ENCODE measurements around the gene MRPL28.
A peak's percentile ranks its signal among the peaks of the same experiment; 100 is the strongest.
"Not testable (repeated sequence)": the region's sequence is repeated elsewhere in the genome, so short reads cannot be mapped to it uniquely, and the experiment has no call there.

MRPL28 gene

DNA sequence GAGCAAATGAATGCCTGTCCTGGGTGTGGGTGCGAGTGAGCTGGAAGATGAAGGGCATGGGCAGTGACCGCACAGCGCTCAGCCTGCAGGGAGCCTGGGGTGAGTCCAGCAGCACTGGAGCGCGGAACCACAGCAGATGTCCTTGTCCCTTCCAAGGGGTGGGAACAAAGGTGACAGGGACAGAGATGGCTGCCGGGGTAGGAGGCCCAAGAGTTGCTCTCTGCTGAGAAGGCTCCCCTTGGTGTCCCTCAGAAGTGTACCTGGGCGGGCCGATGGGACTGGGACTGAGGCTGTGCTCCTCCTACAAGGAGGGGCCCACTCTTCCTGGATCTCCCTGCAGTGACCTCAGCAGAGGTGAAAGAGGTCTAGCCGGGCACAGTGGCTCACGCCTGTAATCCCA is 19.0 kb upstream of the MRPL28 start:
- DNase-seq, result no peak

DNA sequence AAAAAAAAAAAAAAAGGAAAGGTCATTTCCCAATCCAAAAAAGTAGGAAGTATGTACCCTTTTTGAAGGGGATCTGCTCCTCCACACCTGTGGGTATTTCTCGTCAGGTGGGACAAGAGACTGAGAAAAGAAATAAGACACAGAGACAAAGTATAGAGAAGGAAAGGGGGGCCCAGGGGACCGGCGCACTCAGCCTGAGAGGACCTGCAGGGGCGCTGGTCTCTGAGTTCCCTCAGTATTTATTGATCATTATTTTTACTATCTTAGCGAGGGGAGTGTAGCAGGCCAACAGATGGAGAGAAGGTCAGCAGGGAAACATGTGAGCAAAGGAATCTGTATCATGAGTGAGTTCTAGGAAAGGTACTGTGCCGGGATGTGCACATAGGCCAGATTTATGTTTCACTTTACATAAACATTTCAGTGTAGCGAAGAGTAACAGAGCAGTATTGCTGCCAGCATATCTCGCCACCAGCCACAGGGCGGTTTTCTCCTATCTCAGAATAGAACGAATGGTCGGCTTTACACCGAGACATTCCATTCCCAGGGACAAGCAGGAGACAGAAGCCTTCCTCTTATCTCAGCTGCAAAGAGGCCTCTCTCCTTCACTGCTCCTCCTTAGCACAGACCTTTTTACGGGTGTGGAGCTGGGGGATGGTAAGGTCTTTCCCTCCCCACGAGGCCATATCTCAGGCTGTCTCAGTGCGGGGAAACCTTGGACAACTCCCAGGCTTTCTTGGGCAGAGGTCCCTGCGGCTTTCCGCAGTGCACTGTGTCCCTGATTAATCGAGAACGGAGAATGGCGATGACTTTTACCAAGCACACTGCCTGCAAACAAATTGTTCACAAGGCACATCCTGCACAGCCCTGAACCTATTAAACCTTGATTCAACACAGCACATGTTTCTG is 17.7 kb upstream of the MRPL28 start:
- not testable (repeated sequence) for DNase-seq

DNA sequence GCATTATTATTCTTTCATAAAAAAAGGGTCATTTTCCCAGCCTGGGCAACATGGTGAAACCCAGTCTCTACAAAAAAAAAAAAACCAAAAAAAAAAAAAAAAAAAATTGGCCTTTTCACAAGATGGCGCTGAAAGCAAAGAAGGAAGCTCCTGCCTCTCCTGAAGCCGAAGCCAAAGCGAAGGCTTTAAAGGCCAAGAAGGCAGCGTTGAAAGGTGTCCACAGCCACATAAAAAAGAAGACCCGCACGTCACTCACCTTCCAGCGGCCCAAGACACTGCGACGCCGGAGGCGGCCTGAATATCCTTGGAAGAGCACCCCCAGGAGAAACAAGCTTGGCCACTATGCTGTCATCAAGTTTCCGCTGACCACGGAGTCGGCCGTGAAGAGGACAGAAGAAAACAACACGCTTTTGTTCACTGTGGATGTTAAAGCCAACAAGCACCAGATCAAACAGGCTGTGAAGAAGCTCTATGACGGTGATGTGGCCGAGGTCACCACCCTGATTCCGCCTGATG is 16.4 kb upstream of the MRPL28 start:
- no peak for DNase-seq

DNA sequence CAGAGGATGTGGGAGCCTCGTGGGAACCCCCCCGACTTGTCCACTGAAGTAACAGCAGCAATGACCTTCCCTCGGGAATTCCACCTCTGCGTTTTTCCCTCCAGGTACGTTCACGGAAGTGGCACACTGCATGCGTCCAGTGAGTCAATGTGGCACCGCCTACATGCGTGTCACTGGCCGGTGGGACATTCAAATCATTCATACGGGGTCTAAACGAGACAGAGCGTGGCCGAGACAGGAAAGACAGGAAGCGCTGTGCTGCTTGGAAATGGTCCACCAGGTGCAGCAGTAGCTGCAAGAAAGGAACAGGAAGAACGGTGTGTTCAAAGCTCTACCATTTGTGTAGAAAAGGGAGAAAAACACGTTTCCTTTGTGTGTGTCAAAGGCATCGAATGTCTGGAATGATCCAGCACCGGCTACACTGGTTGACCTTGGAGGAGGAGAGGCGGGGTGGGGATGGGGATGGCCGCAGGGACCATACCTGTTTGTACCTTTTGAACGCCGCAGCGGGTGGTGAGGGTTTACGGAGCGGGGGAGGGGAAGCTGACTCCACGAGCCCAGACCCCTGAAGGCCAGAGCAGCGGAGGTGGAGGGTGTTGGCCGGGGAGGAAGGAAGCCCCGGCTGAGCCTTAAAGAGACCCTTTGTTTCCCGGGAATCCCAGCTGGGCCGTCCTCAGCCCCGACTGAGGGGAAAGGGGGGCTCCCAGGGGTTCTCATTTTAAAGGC is 13.2 kb upstream of the MRPL28 start:
- peak; percentile 43 for DNase-seq

DNA sequence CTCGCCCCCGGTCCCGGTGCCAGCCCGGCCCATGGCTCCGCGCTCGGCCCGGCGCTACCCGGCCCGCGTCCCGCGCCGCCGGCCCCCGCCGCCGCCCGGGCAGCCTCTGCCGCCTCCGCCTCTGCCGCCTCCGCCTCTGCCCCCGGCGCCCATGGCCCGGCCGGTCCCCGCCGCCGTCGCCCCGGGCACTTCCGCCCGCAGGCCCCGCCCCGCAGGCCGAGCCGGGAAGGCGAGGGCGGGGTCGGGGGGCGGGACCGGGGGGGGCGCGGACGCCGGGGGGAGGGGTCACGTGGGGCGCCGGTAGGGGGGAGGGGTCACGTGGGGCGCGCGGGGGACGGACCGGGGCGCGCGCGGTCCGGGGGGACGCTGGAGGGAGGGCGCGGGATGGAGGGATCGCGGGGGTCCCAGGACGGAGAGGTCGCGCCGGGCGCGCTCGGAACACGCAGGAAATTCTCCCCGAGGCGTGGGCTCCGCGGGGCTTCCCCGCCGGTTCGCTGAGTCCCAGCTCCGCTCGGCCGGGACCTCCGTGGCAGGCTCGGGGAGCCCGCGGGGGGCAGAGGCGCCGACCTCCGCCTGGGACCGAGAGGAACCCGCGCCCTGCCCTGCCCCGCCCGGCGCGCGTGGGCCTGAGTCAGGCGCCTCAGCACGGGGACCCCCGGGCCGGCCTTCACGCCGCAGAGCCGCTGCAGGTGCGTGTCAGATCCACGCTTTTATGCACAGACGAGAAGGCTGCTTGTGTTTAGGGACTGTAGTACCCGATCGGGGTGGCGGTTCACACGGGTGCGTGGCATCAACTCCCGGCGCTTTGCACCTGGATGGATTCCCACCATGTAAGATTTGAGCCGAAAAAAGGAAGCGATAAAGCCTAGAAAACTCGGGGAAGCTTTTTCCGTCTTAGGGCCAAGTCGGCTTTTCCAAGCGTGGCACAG is 11.7 kb upstream of the MRPL28 start, which contains the start of gene PGAP6:
Gene PGAP6 (minus strand): TSS at position 190 of the 929 bp plus-strand sequence. CDS start 157 bp downstream, at position 33.
- DNase-seq, result no peak

DNA sequence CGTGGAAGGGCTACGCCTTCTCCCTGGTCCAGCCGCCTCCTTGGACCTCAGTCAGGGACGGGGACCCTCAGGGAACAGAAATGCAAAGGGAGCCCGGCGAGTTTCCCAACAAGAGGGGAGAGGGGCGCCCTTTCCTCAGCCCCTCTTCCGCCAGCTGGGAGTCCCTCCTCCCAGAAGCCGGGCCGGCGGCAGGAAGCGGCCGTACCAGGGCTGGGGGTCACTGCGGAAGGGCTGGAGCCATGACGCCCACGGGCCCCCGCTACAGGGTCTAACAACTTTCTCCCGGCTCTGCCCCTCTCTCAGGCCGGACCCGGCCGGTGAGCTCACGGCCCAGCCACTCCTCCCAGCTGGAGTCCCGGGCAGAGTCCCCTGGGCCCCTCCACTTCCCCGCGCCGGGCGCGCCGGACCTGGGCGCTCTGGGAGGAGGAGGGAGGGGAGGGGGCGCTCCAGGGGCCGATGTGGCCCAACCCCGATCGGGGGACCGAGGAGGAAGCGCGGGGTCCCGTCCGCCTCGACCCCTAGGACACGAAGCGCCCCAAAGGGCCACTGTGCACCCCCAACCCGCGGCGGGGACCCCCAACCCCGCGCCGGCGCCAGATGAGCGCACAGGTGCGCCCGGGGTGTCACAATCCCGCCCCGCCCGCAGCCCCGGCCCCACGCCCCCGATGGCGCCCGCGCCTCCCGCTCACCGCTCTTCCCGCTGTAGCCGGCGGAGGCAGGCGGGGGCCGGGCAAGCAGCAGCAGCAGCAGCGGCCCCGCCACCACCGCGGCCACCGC is 10.9 kb upstream of the MRPL28 start:
- no peak for DNase-seq

DNA sequence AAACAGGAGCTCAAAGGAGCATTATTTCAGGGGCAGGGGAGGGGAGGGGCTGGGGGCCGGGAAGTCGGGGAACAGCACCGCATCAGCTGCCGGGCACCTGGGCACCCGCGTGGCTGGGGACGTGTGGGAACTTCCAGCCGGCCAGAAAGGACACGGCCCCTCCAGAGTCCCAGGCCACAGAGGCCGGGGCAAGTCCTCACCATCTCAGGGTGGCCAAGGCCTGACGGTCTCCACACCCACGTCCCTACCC is 10.3 kb upstream of the MRPL28 start:
- DNase-seq, result no peak

DNA sequence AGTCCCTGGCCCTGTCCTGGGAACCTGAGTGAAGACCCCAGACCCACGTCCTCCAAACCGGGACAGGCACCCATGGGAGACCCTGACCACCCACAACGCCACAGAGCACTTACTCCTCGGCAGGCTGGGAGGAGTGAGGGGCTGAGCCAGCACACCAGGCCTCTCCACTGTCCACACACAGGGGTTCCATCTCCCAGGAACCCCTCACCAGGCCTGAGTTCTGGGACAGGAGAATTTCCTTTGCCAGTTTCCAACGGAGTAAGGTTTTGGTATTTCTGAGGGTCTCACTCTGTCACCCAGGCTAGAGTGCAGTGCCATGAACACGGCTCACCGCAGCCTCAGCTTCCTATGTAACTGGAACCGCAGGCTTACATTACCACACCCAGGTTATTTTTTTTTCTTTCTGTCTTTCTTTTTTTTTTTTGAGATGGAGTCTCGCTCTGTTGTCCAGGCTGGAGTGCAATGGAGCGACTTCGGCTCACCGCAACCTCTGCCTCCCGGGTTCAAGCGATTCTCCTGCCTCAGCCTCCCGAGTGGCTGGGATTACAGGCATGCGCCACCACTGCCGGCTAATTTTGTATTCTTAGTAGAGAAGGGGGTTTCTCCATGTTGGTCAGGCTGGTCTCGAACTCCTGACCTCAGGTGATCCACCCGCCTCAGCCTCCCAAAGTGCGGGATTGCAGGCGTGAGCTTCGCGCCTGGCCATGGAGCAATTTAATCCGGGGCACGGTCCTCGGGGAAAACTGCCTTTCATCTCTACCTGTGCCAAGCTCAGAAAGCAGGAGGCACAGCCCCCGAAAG is 9.8 kb upstream of the MRPL28 start:
- DNase-seq, result no peak

DNA sequence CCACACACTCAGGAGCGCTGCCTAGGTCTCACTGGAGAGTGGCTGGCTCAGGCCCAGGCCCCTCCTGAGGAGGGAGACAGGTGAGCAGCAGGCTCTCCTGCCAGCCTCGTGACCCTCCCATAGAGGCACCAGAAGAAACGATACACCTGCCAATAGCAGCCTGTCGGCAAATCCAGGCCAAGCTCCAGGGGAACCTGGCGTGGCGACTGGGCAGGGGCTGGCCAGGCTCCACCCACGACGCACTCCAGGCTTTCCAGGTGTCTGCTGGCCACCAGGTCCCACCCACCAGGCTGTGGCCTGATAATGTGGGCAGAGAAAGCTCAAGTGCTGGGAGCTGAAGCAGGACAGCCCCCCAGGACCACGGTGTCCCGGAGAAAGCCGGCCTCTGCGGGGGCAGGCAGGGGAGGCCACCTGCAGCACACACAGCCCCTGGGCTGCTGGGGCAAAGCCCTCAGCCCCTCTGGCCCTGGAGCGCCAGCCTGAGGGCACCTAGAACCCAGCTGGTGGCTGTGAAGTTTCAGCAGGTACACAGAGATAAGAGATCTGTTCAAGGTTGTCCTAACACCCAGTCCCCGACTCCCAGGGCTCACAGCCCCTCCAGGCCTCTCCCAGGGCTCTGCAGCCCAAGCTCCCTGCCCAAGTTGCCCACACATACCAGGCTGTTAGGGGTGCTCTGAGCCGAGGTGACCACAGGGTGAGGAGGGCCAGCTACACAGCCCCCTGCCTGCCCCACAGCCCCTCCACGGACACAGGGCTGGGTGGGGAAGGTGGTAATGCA is 9.0 kb upstream of the MRPL28 start:
- peak; percentile 84 for DNase-seq

DNA sequence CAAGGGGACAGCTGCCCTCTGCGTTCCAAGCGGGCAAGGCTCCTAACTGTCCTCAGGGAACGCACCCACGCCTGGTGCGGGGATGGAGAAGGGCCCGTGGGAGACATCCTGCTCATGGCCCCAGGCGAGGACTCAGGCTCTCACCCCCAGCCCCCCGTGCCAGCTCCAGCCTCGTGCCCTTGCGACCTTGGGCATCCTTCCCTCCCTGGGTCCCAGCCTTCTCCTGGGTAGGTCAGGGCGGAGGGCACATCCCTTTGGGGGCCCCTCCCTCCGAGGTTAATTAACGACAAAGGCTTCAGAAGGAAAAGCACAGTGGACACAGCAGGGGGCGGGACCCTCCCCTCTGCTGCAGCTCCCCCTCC is 8.5 kb upstream of the MRPL28 start:
- no peak for DNase-seq

DNA sequence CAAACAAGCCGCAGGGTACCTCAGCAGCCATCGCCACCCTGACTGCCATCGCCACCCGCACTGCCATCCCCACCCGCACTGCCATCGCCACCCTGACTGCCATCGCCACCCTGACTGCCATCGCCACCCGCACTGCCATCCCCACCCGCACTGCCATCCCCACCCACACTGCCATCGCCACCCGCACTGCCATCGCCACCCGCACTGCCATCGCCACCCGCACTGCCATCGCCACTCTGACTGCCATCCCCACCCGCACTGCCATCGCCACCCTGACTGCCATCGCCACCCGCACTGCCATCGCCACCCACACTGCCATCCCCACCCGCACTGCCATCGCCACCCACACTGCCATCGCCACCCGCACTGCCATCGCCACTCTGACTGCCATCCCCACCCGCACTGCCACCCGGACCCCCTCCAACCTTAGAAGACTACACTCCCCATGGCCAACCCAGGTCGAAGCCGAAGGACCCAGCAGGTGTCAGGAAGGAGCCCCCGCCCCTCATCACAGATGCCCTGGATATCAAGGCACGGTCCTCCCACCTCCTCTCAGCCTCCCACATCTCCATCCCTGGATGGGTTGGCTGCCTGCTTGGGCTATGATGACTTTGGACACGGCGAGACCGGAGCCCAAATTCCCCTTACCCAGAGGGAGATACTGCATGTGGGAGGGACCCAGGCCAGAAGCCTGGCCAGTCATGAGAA is 7.9 kb upstream of the MRPL28 start:
- not testable (repeated sequence) for DNase-seq

DNA sequence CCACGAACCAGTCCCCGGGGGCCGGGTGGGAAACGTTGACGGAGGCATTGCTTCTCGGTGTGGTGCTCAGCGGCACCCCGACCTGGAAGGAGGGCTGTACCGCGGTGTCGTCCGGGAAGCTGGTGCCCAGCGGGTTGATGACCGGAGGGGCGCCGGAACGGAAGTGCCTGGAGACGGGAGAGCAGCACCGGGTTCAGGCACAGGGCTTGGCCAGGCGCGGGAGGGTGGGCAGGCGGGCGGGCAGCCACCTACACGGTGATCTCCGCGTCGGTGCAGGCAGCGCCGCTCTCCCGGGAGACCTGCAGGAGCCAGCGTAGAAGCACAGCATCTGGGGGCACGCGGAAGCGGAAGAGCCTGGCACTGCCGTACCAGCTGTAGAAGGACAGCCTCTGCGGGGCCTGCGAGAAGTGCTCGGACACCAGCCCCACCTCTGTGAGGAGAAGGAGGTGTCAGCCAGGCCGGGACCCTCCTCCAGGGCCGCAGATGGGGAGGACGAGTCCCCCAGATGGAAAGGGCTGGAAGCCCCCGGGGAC is 7.1 kb upstream of the MRPL28 start:
- DNase-seq, result no peak

DNA sequence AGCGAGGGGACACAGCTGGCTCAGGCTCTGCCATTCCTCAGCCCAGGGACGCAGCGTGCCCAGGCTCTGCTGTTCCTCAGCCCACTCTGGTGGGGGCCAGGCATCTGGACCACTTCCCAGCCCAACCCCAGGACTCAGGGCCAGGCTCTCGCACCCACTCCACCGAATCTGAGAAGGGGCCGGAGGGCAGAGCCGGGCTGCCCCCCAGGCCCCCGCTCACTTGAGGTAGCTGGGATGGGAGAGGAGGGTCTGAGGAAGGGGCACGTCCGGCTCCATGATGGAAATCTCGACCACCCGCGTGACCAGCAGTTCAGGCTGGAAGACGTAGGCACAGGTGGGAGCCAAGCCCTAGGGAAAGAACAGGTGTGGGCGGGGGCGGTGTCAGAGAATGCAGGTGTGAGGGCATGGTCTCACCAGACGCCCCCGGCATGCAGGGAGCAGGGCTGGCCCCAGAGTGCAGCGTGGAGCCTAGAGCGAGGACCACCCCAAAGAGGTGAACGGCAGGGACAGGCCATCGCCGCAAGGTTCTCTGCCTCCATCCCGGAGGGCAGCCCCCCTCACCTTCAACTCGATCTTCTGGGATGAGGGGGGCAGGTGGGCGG is 6.6 kb upstream of the MRPL28 start:
- no peak for DNase-seq

DNA sequence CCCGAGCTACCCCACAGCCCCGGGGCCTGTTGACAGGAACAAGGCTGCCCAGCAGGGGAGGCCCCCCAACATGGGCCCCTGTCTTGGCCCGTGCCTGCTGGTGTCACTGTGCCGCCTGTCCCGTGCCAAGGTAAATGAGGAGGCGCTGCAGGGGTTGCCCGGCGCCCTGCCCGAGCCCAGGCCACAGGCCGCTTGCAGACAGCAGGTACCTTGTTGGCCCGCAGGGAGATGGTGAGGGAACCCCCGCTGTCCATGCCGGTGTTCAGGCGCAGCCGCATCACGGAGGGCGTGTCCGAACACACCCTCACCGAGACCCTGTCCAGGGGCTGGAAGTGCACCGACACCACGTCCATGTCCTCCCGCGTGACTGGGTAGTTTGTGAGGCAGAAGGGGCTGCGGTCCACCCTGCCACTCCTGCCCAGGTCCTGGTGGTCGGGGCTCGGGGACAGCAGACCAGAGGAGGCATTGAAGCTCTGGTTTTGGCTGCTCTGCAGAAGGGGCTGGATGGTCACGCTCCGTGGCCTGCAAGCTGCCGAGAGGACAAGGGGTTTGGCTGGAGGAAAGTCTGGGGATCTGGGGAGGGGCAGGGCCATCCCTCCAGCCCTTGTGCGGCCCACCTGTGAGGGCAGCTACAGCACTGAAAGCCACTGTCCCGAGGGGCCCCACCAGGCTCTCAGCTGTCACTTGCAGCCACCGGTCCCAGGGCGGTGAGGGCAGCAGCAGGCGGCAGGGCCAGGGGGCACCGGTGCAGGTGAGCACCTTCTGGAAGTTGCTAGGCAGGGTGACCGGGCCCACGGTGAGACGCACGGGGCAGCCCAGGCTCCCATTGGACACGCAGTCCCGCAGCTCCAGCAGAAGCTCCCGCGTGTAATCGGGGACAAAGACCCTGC is 5.8 kb upstream of the MRPL28 start:
- no peak for DNase-seq

DNA sequence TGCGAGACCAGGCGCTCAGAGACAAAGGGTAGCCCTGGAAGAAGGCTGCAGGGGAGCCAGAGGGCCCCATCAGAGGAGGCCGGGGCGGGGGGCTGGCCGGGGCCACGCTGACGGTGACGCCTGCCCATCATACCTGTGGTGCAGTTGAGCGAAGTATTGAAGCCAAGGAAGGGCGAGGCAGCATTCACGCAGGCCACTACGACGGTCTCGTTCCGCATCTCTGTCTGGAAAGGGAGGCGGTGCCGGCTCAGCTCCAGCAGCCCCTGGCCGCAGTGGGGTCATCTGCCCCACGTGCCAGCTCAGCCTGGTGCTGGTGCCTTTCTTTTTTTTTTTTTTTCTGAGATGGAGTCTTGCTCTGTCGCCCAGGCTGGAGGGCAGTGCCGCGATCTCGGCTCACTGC is 4.9 kb upstream of the MRPL28 start:
- no peak for DNase-seq

DNA sequence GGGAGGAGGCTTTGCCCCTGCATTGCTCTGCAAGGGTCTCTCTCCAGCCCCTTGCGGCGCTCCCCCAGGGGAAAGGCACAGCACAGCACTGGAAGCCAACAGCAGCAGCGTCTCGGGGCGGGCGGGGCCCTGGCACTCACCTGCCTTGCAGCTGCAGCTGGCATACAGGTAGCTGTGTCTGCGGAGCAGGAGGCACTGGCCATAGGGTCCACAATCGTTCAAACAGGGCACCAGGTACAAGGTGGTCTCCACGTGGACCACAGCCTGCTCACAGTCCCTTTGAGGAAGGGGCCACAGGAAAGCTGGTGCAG is 4.2 kb upstream of the MRPL28 start:
- DNase-seq, result no peak

DNA sequence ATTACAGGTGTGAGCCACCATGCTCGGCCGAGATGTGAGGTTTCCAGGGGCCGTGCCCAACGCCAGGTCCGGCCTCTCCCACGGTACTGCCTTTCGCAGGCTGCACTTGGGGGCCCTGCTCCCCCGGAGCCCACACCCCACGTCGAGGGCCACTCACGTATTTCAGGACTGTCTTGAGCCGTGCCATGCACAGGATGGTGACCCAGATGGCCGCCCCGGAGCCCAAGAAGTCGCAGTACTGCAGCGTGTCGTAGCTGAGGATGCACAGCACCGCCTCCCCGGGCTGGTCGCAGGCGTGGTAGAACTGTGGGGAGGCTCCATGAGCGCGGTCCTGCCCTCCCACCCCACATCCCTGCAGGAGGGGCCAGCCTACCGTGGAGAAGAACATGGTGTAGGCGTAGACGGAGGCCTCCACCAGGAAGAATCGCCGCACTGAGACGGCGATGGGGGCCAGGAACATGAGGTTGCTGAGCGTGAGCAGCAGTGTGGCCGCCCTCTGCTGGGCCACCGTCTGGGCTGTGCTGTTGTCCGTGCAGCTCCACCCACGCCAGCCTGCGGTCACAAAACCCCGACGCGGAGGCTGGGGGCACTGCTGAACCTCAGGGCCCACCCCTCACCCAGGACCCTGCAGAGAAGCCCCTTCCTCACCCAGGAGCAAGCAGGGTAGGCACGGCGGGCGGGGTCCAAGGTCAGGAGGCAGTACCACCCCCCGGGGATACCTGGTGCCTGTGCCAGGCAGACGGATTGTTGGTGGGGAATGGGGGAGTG is 3.7 kb upstream of the MRPL28 start:
- DNase-seq, result no peak

Measured in NCI-H526 treated with DMSO at 0.1 percent for 48 hours (cell line).